IPS-20b (cell line): Measurements from ENCODE around the gene ART3.

Experiments
- H3K27ac ChIP-seq: one replicate; pipeline ENCODE4 v1.5.1; 2013; ENCODE audit warnings: low read length
- H3K27me3 ChIP-seq: 2 replicates; pipeline ENCODE4 v1.6.1; 2013; ENCODE audit warnings: mild to moderate bottlenecking, low read length, inconsistent platforms; ENCODE audit not compliant: insufficient read depth
- H3K36me3 ChIP-seq: 2 replicates; pipeline ENCODE4 v1.6.1; 2013; ENCODE audit warnings: low read depth, mild to moderate bottlenecking, inconsistent platforms, low read length, moderate library complexity; ENCODE audit not compliant: insufficient read depth
- H3K4me1 ChIP-seq: 2 replicates; pipeline ENCODE4 v1.6.1; 2013; ENCODE audit warnings: mild to moderate bottlenecking, control low read depth, inconsistent platforms, low read length, moderate library complexity; ENCODE audit not compliant: insufficient read depth
- H3K4me3 ChIP-seq: 2 replicates; pipeline ENCODE4 v1.5.1; 2013; ENCODE audit warnings: mild to moderate bottlenecking, low read length, inconsistent platforms
- H3K9ac ChIP-seq: 2 replicates; pipeline ENCODE4 v1.6.1; 2013; ENCODE audit warnings: low read depth, mild to moderate bottlenecking, inconsistent platforms, low read length, moderate library complexity
- H3K9me3 ChIP-seq: 2 replicates; pipeline ENCODE4 v1.6.1; 2013; ENCODE audit warnings: mild to moderate bottlenecking, low read depth, low read length, inconsistent platforms; ENCODE audit not compliant: insufficient read depth

Gene ART3

DNA sequence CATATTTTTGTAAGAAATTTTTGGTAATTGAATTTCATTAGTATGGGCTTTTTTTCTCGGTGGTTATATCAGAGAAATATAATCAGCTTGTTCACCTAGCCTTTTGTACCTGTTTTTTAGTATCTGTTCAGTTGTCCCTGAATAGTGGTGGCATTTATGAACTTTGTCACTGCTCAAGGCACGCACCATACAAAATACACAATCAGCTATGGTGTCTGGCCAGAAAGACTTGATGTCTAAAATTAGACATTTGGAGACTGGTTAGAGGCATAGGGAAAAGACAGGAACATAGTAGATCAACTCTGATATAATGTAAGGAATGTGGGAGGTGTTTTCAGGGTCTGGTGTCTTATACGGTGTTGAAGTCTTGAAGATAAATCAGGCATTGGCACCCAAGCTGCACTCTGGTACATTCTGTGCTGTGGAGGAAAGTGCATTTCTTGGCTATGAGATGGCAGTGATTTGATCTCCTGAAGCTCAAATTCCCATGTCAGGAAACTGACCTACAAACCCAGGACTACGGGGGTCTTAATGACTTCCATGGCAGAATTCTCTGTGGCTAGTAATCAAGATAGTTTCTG lies 3.6 kb downstream of the ART3 start:
- H3K4me1 ChIP-seq, result peaks cover 12% of the 10 kb centered on the region; the same call in 1 of the 2 replicates
- no peak overlapping the region for H3K27ac ChIP-seq
- no peaks in the 10 kb centered on the region for H3K36me3 ChIP-seq
- no peaks in the 10 kb centered on the region for H3K27me3 ChIP-seq
- H3K4me3 ChIP-seq, result no peak overlapping the region
- no peak overlapping the region for H3K9ac ChIP-seq
- H3K9me3 ChIP-seq, result no peaks in the 10 kb centered on the region

DNA sequence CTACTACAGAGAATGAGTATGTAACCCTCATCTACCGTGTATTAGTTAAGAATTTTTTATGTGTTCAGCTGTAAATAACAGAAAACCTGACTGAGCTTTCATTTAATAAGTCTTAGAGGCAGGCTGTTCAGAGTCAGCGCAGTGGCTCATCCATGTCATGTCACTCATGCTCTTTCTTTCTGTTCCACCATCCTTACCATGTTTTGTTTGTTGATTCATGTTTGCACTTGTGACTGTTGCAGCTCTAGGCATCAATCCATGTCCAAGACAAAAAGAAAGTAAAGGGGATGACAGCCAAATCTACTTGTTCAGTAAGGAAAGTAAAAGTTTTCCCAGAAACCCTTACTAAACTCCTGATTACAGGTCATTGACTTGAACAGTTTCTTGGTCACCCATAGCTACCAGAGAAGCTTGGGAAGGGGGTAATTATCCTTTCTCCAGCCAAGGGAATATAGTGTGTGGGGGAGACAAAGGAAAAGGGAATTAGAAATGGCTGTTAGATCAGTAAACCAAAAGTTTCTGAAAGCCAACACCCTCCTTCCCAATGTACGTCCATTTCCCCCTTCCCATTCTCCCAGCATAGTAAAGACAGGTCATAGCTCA lies 9.0 kb downstream of the ART3 start:
- Histone ChIP-seq H3K4me1 (0 out of 2 replicates have a peak, but pooled peaks cover 3% of the 10 kb centered on the region), H3K9me3 (no peaks in the 10 kb centered on the region), H3K9ac (no peak overlapping the region), H3K4me3 (no peak overlapping the region), H3K27ac (no peak overlapping the region), H3K27me3 (no peaks in the 10 kb centered on the region), H3K36me3 (no peaks in the 10 kb centered on the region)

DNA sequence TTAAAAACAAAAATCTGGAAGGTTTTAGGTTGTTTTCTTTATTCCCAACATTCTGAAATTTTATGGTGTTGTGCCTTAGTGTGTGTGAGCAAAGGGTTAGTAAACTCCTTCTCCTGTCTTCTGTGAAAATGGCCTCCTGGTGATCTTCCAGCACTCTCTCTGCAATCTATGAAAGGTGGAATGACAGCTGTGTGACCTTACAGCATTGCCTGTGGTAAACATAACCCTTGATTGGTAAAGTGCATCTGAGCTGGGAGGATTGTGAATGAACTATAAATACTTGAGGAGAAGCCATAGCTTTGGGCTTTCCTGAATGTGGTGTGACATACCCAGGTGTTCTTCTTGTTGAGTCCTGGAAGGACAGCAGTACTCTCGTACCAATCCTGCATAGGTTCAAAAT lies 10.0 kb downstream of the ART3 start:
- Histone ChIP-seq H3K27me3 (no peaks in the 10 kb centered on the region), H3K9me3 (no peaks in the 10 kb centered on the region), H3K4me1 (0 out of 2 replicates have a peak, but pooled peaks cover 3% of the 10 kb centered on the region), H3K36me3 (no peaks in the 10 kb centered on the region), H3K27ac (no peak overlapping the region), H3K4me3 (no peak overlapping the region), H3K9ac (no peak overlapping the region)

DNA sequence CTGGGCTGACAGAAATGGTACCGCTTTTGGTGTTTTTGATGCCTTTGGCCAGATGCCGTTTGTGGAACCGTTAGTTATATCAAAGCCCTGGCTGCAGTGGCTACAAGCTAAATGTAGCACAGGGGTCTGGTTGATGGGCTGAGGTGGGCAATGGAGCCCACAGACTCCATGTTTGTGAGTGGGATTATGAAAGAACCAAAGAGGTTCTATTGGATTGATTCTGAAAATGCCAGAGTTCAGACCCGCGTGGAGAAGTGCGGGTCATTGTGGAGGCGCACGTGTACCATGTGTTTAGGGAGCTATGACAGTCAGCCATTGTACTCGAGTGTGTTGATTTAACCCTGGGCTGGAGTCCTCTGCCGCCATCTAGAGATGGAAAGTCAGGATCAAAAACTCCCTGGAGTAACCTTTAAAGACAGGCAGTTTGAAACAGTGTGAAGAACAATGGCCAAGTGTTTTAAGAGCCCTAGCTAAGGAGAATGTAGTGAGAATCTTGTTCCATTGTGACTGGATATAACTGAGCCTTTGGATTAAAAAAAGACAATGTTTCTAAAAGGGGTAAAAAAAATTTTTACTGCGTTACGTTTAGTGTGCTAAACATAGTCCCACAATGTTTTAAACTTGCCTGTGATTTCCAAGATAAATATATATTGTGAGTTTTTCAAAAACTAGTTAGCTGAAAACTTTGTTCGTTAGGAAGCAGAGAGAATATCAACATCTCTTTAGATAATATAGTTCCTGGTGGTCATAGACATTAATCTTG lies 12.7 kb downstream of the ART3 start:
- Histone ChIP-seq H3K36me3 (no peaks in the 10 kb centered on the region), H3K9me3 (no peaks in the 10 kb centered on the region), H3K27me3 (no peaks in the 10 kb centered on the region), H3K9ac (no peak overlapping the region), H3K4me3 (peak overlapping the region; percentile 44), H3K4me1 (0 out of 2 replicates have a peak, but pooled peaks cover 3% of the 10 kb centered on the region), H3K27ac (no peak overlapping the region)

DNA sequence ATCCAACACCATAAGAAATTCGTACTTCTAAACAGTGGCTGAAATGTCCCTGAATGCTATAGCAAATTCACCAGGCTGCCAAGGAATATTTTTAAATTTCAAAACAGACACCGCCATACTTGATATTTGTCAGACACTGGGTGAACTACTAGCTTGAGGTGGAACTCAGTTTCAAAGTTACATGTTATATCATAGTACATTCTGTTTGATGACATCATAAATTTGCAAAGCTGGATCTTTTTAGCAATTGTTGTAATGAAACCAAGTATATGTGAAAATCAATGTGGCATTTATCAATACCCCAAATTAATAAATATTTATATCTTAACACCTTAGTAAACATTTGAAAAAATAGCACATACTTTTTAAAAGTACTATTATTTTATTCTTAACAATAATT lies 14.2 kb downstream of the ART3 start:
- Histone ChIP-seq H3K9ac (no peak overlapping the region), H3K36me3 (no peaks in the 10 kb centered on the region), H3K27me3 (no peaks in the 10 kb centered on the region), H3K4me3 (no peak overlapping the region), H3K27ac (no peak overlapping the region), H3K4me1 (peaks cover 3% of the 10 kb centered on the region; the same call in 1 of the 2 replicates), H3K9me3 (no peaks in the 10 kb centered on the region)

DNA sequence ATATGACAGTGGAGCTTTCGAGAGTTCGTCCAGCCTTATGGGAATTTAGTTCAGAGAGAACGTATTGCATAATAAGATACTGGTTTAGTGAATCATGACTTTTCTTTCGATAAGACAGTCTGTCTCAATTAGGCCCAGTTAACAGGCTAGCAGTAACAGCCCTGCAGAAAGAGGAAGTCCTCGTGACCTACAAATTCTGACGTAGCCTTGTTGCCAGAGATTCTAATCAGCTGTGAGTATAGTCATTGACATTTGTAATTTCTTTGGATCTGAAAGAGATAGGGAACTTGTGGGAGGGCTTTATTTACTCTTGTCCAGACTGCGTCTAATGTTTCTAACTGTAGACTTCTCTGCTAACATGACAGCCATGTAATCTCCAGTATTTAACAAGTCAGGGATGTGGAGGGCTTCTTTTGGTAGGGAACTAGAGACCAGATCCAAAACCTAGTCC lies 15.8 kb downstream of the ART3 start:
- no peak overlapping the region for H3K9ac ChIP-seq
- no peak overlapping the region for H3K4me3 ChIP-seq
- H3K27me3 ChIP-seq, result no peaks in the 10 kb centered on the region
- no peaks in the 10 kb centered on the region for H3K9me3 ChIP-seq
- H3K4me1 ChIP-seq, result peaks cover 3% of the 10 kb centered on the region; the same call in 1 of the 2 replicates
- H3K36me3 ChIP-seq, result no peaks in the 10 kb centered on the region
- no peak overlapping the region for H3K27ac ChIP-seq

DNA sequence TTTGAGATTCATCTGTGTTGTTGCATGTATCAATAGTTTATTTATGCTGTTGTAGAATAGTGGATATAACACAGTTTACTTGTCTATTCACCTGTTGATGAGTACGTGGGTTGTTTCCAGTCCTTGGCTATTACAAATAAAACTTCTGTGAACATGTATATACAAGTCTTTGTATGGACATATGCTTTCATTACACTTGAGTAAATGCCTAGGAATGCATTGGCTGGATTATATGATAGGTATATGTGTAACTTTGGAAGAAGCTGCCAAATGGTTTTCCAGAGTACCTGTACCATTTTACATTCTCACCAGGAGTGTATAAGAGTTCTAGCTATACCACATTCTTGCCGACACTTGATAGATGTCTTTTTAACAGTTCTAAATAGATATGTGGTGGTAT lies 16.5 kb downstream of the ART3 start:
- Histone ChIP-seq H3K9ac (no peak overlapping the region), H3K27me3 (no peaks in the 10 kb centered on the region), H3K4me3 (no peak overlapping the region), H3K4me1 (peaks cover 3% of the 10 kb centered on the region; the same call in 1 of the 2 replicates), H3K27ac (no peak overlapping the region), H3K9me3 (no peaks in the 10 kb centered on the region), H3K36me3 (no peaks in the 10 kb centered on the region)

DNA sequence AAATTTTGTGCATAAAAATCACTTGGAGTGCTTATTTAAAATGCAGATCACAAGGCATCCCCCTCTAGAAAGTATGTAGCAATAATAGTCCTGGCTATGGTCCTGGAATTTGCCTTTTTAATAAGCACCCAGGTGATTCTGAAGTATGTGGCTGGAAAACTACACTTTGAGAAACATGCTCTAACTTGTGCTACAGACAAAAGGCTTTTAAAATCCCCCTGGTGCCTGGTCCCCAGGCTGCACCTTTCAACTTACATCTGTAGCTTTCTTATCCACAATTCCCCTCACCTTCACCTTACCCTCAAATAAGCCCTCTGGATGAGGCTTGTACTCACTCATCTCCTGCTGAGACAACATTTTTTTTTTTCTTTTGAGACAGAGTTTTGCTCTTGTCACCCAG lies 21.1 kb downstream of the ART3 start:
- Histone ChIP-seq H3K9me3 (no peaks in the 10 kb centered on the region), H3K36me3 (no peaks in the 10 kb centered on the region), H3K9ac (no peak overlapping the region), H3K27ac (no peak overlapping the region), H3K4me3 (no peak overlapping the region), H3K4me1 (no peaks in the 10 kb centered on the region; the same call in 1 of the 2 replicates), H3K27me3 (no peaks in the 10 kb centered on the region)

DNA sequence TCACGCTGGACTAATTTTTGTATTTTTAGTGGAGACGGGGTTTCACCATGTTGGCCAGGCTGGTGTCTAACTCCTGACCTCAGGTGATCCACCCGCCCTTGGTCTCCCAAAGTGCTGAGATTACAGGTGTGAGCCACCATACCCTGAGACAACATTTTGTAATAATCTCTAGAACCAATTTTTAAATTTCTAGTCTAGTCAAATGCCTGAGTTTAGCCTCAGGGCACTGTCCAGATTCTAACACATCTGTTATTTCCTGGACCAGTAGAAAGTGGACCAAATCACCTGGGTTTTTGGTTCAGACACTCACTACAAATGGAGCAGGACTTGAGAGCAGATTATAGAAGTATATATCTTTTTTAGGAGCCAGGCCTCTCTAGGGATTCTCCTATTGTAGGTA lies 21.6 kb downstream of the ART3 start:
- Histone ChIP-seq H3K36me3 (no peaks in the 10 kb centered on the region), H3K9me3 (no peaks in the 10 kb centered on the region), H3K4me1 (no peaks in the 10 kb centered on the region; the same call in 1 of the 2 replicates), H3K9ac (no peak overlapping the region), H3K27ac (no peak overlapping the region), H3K27me3 (no peaks in the 10 kb centered on the region), H3K4me3 (no peak overlapping the region)

DNA sequence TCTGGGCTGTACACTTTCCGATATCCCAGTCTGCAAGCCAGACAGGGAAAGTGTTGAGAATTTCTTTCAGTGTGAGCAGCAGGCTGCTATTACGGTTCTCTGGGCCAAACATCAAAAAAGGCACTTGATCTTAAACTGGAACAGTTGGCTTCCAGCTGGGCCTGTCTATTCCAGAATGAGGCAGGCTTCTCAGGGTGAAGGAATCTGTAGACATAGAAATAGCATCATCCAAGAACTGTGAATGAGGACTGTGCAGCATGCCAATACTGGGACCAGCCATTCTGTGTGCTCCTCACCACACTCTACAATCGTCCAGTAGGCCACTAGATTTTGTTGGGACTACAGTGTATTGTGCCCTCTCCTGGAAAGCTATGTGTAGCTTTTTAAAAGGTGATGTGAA lies 31.1 kb downstream of the ART3 start:
- no peak overlapping the region for H3K9ac ChIP-seq
- no peaks in the 10 kb centered on the region for H3K9me3 ChIP-seq
- H3K27ac ChIP-seq, result no peak overlapping the region
- no peak overlapping the region for H3K4me3 ChIP-seq
- no peaks in the 10 kb centered on the region for H3K36me3 ChIP-seq
- H3K4me1 ChIP-seq, result no peaks in the 10 kb centered on the region
- peaks cover 12% of the 10 kb centered on the region; the same call in 1 of the 2 replicates for H3K27me3 ChIP-seq

DNA sequence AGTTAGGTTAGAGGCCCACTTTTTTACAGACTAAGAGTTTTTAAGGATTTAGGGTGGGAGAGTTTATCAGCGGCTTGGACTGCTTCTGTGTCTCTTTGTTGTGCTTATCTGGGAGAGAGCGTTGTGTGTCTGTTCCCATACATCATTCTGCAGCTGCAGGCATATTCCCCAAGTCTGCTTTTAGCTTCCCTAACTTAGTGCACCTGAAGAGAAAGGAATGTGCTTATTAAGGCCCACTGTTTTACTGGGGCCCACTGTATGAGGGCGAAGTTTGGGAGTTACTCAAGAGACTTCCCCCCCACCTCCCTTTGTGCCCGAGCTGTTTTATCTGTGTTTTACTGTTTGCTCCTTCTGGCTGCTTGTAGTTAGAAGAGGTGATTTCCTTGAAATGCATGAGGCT lies 31.9 kb downstream of the ART3 start:
- Histone ChIP-seq H3K4me1 (no peaks in the 10 kb centered on the region), H3K4me3 (no peak overlapping the region), H3K9ac (no peak overlapping the region), H3K27ac (no peak overlapping the region), H3K9me3 (no peaks in the 10 kb centered on the region), H3K36me3 (no peaks in the 10 kb centered on the region), H3K27me3 (peaks cover 12% of the 10 kb centered on the region; the same call in 1 of the 2 replicates)
